Mucosa of descending colon (tissue), 3 donors: Measurements from ENCODE around the gene HPRT1. TPM values are rescaled to one million over a fixed set of nuclear protein-coding genes. Genes with fewer than 3 reads are reported as not detected.

ENCODE experiments used
- ATAC-seq: fragments of 200-7000 bp; cut with Tn5 transposase; one replicate; pipeline ENCODE4 v1.9.1; 2020; ENCODE audit warnings: mild to moderate bottlenecking, moderate library complexity
- DNase-seq, 3 donors: peaks; one replicate each; pipeline ENCODE4 v3.0.0-alpha.2; 2020
- H3K36me3 ChIP-seq: fragments of 200-600 bp; one replicate; pipeline ENCODE4 v1.8.0; 2021; ENCODE audit warnings: low read depth, mild to moderate bottlenecking
- H3K4me1 ChIP-seq: fragments of 200-600 bp; one replicate; pipeline ENCODE4 v1.8.0; 2021; ENCODE audit warnings: low read depth, mild to moderate bottlenecking
- H3K4me3 ChIP-seq: fragments of 200-600 bp; one replicate; pipeline ENCODE4 v1.8.0; 2021; ENCODE audit warnings: mild to moderate bottlenecking
- H3K9me3 ChIP-seq: fragments of 200-600 bp; one replicate; pipeline ENCODE4 v1.8.0; 2021; ENCODE audit warnings: mild to moderate bottlenecking
- intact Hi-C, 2 donors: fragments of 100-400 bp; cut with DNase I in 1 of 2; cut with micrococcal nuclease in 1 of 2; formaldehyde crosslinking; loops; one replicate each; pipeline versions ENCODE4 v1.11.0 to v1.11.1; 2022; cut with DNase I, micrococcal nuclease
- total RNA-seq, 3 donors: library from RNA; stranded (reverse); fragmentation: NEBNext Ultra II Directional in 2 of 3; extraction: Animal tissue kit (Norgen Biotek cat#: 25700) in 2 of 3; gene quantifications; one replicate each; pipeline versions ENCODE4 v1.2.1 to v1.2.4, GENCODE V29; 2021 to 2023
- TF ChIP-seq, protein P1 (sequence below): fragments of 200-600 bp; IDR thresholded peaks from one replicate; pipeline ENCODE4 v1.8.0; 2022; ENCODE audit warnings: antibody characterized with exemption, mild to moderate bottlenecking
- donor health status: DM: no; HTN: no; CAD: no; lungs with moderate emphysema.
- donor health status: DM: no; HTN: no; CAD: no.
- donor health status: DM: no; HTN: yes; CAD: no.

The HPRT1 gene
- total RNA-seq, 3 donors from 2014 or later: 15.0 to 25.4 (median 19.6) TPM

DNA sequence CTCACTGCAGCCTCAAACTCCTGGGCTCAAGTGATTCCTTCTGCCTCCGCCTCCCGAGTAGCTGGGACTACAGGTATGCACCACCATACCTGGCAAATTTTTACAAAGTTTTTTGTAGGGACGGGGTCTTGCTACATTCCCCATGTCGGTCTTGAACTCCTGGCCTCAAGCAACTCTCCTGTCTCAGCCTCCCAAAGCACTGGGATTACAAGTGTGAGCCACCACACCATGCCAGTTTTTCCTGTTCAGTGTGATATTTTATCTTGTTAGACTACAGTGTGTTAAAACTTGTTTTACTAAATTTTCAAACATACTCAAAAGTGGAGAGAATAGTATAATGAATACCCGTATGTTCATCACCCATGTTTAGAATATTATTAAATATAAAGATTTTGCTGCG, 12.1 kb downstream of the HPRT1 start:
- DNase-seq (no peak), ATAC-seq (no peak)
- Histone ChIP-seq H3K9me3 (no peaks in the 10 kb centered on the region), H3K36me3 (no peaks in the 10 kb centered on the region), H3K4me3 (no peak overlapping the region), H3K4me1 (no peaks in the 10 kb centered on the region)
- TF ChIP-seq, protein P1, sequence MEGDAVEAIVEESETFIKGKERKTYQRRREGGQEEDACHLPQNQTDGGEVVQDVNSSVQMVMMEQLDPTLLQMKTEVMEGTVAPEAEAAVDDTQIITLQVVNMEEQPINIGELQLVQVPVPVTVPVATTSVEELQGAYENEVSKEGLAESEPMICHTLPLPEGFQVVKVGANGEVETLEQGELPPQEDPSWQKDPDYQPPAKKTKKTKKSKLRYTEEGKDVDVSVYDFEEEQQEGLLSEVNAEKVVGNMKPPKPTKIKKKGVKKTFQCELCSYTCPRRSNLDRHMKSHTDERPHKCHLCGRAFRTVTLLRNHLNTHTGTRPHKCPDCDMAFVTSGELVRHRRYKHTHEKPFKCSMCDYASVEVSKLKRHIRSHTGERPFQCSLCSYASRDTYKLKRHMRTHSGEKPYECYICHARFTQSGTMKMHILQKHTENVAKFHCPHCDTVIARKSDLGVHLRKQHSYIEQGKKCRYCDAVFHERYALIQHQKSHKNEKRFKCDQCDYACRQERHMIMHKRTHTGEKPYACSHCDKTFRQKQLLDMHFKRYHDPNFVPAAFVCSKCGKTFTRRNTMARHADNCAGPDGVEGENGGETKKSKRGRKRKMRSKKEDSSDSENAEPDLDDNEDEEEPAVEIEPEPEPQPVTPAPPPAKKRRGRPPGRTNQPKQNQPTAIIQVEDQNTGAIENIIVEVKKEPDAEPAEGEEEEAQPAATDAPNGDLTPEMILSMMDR: no peak
- intact Hi-C loops: no loop called here

- ATAC-seq (no peak), DNase-seq (no peak)
- H3K36me3 ChIP-seq: no peaks in the 10 kb centered on the region
- TF ChIP-seq, protein P1: no peak
- intact Hi-C loops: no loop called here
- H3K4me1 ChIP-seq: no peaks in the 10 kb centered on the region
- no peak overlapping the region for H3K4me3 ChIP-seq
- H3K9me3 ChIP-seq: no peaks in the 10 kb centered on the region
Observed at GRCh38 chrX:134476284-134476683, 16.3 kb downstream of the HPRT1 start.

GRCh38 chrX:134478374-134478773, 18.4 kb downstream of the HPRT1 start:
- DNase-seq (no peak), ATAC-seq (no peak)
- Histone ChIP-seq H3K9me3 (no peaks in the 10 kb centered on the region), H3K4me1 (no peaks in the 10 kb centered on the region), H3K4me3 (no peak overlapping the region), H3K36me3 (no peaks in the 10 kb centered on the region)
- TF ChIP-seq, protein P1: no peak
- intact Hi-C loops: no loop called here

DNA sequence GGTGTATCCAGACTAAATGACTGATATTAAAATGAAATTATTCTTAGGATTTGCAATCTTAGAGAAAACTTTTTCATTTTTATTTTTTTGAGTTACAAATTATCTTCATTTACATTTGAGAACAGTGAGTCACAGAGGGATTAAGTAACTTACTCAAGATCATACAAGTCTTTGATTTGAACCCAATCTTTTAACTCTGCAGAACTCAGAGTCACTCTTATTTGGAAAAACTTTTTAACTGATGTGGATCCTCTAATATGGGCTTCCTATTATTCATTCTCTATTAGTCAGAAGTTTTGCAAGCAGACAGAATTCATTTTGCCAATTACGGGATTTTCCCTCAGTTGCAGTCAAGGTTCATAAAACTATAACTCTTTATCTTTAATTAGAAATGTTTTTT, 20.1 kb downstream of the HPRT1 start:
- no peaks in the 10 kb centered on the region for H3K36me3 ChIP-seq
- ATAC-seq: no peak
- intact Hi-C loops: loop anchor here in 1 of 2 donors (10.0 kb wide), 1 partner anchor 305 kb away; no protein-coding TSS in a partner anchor

DNA sequence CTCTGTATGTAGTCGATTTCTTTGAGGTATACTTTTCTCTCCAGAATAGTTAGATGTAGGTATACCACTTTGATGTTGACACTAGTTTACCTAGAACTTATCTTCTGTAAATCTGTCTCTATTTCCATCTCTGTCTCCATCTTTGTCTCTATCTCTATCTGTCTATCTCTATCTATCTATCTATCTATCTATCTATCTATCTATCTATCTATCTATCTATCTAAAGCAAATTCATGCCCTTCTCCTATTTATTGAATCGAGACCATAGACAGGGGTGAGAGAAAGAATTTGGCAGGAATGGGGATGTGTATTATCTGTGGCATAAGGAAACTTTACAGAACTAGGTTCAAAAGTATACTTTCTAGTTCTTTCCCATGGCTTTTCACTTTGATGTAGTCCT, 21.4 kb downstream of the HPRT1 start:
- no peak overlapping the region for H3K4me3 ChIP-seq
- ATAC-seq: no peak
- DNase-seq: no peak
- H3K9me3 ChIP-seq: no peaks in the 10 kb centered on the region
- intact Hi-C loops: loop anchor here in 1 of 2 donors (10.0 kb wide), 1 partner anchor 303 kb away; no protein-coding TSS in a partner anchor
- no peaks in the 10 kb centered on the region for H3K36me3 ChIP-seq
- TF ChIP-seq, protein P1: no peak
- H3K4me1 ChIP-seq: no peaks in the 10 kb centered on the region

More for the DNA sequence above, 20.1 kb downstream of the HPRT1 start:
- Histone ChIP-seq H3K9me3 (no peaks in the 10 kb centered on the region), H3K4me1 (no peaks in the 10 kb centered on the region), H3K4me3 (no peak overlapping the region)
- TF ChIP-seq, protein P1: no peak
- DNase-seq: no peak

GRCh38 chrX:134482371-134482770, 22.4 kb downstream of the HPRT1 start:
- no peak for DNase-seq
- no peaks in the 10 kb centered on the region for H3K4me1 ChIP-seq
- H3K36me3 ChIP-seq: no peaks in the 10 kb centered on the region
- ATAC-seq: no peak
- H3K4me3 ChIP-seq: no peak overlapping the region
- intact Hi-C loops: loop anchor here in 1 of 2 donors (10.0 kb wide), 1 partner anchor 302 kb away; no protein-coding TSS in a partner anchor
- TF ChIP-seq, protein P1: no peak
- H3K9me3 ChIP-seq: no peaks in the 10 kb centered on the region
